ENCODE measurements around the gene CCR4.
"Not testable (repeated sequence)": the region's sequence is repeated elsewhere in the genome, so short reads cannot be mapped to it uniquely, and the experiment has no call there.

CCR4 gene

GRCh38 chr3:32978331-32978730 is 26.9 kb downstream of the CCR4 start:
- DNase-seq (ENCODE audit: low read depth in 2 of 3, low spot score in 1 of 3), result no peak

- no peak for DNase-seq (ENCODE audit: low read depth in 2 of 3, low spot score in 1 of 3)
Observed at GRCh38 chr3:32983124-32983523, 31.7 kb downstream of the CCR4 start.

- not testable (repeated sequence) for DNase-seq (ENCODE audit: low read depth in 2 of 3, low spot score in 1 of 3)
Observed at GRCh38 chr3:32984918-32985317, 33.5 kb downstream of the CCR4 start.

GRCh38 chr3:32989171-32989570 is 37.7 kb downstream of the CCR4 start:
- no peak for DNase-seq (ENCODE audit: low read depth in 2 of 3, low spot score in 1 of 3)

- no peak for DNase-seq (ENCODE audit: low read depth in 2 of 3, low spot score in 1 of 3)
Observed at GRCh38 chr3:32990116-32990515, 38.7 kb downstream of the CCR4 start.

- no peak for DNase-seq (ENCODE audit: low read depth in 2 of 3, low spot score in 1 of 3)
Observed at GRCh38 chr3:32991781-32992180, 40.3 kb downstream of the CCR4 start.

- no peak for DNase-seq (ENCODE audit: low read depth in 2 of 3, low spot score in 1 of 3)
Observed at GRCh38 chr3:32992310-32992686, 40.9 kb downstream of the CCR4 start.

GRCh38 chr3:32994045-32994444 is 42.6 kb downstream of the CCR4 start:
- no peak for DNase-seq (ENCODE audit: low read depth in 2 of 3, low spot score in 1 of 3)

GRCh38 chr3:32995098-32995497 is 43.7 kb downstream of the CCR4 start:
- DNase-seq (ENCODE audit: low read depth in 2 of 3, low spot score in 1 of 3), result no peak

GRCh38 chr3:32996048-32996754 is 44.8 kb downstream of the CCR4 start:
- DNase-seq (ENCODE audit: low read depth in 2 of 3, low spot score in 1 of 3), result no peak

- DNase-seq (ENCODE audit: low read depth in 2 of 3, low spot score in 1 of 3), result no peak
Observed at GRCh38 chr3:32996755-32997091, 45.3 kb downstream of the CCR4 start.

GRCh38 chr3:32998631-32999451 is 47.4 kb downstream of the CCR4 start:
- no peak for DNase-seq (ENCODE audit: low read depth in 2 of 3, low spot score in 1 of 3)

- DNase-seq (ENCODE audit: low read depth in 2 of 3, low spot score in 1 of 3), result no peak
Observed at GRCh38 chr3:33000691-33001385, 49.4 kb downstream of the CCR4 start.

GRCh38 chr3:33001889-33002288 is 50.4 kb downstream of the CCR4 start:
- DNase-seq (ENCODE audit: low read depth in 2 of 3, low spot score in 1 of 3), result no peak

GRCh38 chr3:33003308-33003707 is 51.9 kb downstream of the CCR4 start:
- DNase-seq (ENCODE audit: low read depth in 2 of 3, low spot score in 1 of 3), result no peak

- no peak for DNase-seq (ENCODE audit: low read depth in 2 of 3, low spot score in 1 of 3)
Observed at GRCh38 chr3:33004205-33004604, 52.8 kb downstream of the CCR4 start.

GRCh38 chr3:33004961-33005360 is 53.5 kb downstream of the CCR4 start:
- DNase-seq (ENCODE audit: low read depth in 2 of 3, low spot score in 1 of 3), result no peak

All from stimulated activated CD4-positive, alpha-beta T cell treated with anti-CD3 and anti-CD28 coated beads, Interleukin-12 subunit alpha, Interleukin-12 subunit beta, amount 100 ng/mL, for 48 hours (primary cell).